ENCODE measurements around the gene USP24.

The USP24 gene

DNA sequence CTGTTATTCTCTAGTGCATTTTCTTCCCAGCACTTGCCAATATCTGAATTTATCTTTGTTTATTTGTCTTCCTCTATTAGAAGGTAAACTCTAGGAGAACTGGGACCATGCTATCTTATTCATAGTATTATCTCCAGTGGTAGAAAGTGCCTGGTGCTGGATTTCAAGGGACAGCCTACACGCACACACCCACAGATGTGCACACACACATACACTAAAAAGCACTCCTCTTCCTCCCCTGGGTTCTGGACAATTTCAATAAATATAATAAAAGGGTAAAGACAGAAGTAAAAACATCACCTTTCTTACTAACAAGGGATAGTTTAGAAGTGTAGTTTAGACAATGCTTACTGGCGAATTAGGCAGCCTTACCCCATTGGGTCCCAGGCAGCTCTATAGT, 28.5 kb upstream of the USP24 start:
- no peak for TF ChIP-seq EZH2phosphoT487 (IDR thresholded peaks at IDR 0.05; ENCODE audit: borderline replicate concordance)
- TF ChIP-seq, protein P1, sequence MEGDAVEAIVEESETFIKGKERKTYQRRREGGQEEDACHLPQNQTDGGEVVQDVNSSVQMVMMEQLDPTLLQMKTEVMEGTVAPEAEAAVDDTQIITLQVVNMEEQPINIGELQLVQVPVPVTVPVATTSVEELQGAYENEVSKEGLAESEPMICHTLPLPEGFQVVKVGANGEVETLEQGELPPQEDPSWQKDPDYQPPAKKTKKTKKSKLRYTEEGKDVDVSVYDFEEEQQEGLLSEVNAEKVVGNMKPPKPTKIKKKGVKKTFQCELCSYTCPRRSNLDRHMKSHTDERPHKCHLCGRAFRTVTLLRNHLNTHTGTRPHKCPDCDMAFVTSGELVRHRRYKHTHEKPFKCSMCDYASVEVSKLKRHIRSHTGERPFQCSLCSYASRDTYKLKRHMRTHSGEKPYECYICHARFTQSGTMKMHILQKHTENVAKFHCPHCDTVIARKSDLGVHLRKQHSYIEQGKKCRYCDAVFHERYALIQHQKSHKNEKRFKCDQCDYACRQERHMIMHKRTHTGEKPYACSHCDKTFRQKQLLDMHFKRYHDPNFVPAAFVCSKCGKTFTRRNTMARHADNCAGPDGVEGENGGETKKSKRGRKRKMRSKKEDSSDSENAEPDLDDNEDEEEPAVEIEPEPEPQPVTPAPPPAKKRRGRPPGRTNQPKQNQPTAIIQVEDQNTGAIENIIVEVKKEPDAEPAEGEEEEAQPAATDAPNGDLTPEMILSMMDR (conservative IDR thresholded peaks at IDR 0.05; ENCODE audit: low read length), result no peak
- Histone ChIP-seq H3K4me2 (ENCODE audit: low read depth, low read length, poor library complexity, severe bottlenecking) (no peak overlapping the region), H3K9ac (ENCODE audit: low read depth, low read length, poor library complexity, severe bottlenecking) (no peak overlapping the region), H3K36me3 (ENCODE audit: insufficient read depth, low read length) (no peaks in the 10 kb centered on the region), H3K4me1 (ENCODE audit: insufficient read depth, low read length, poor library complexity, severe bottlenecking) (no peaks in the 10 kb centered on the region), H3K4me3 (ENCODE audit: low read length, poor library complexity, severe bottlenecking) (no peak overlapping the region), H3K27me3 (ENCODE audit: insufficient read depth, low read length, poor library complexity, severe bottlenecking) (no peaks in the 10 kb centered on the region), H4K20me1 (ENCODE audit: insufficient read depth, low read length, poor library complexity, severe bottlenecking) (no peaks in the 10 kb centered on the region), H3F3A (ENCODE audit: low read depth) (no peaks in the 10 kb centered on the region), H3K9me3 (ENCODE audit: insufficient read depth, low read depth, low read length) (no peaks in the 10 kb centered on the region), H3K79me2 (ENCODE audit: insufficient read depth, low read length) (no peaks in the 10 kb centered on the region), H3K9me2 (replicated peaks; ENCODE audit: low read depth, low read length) (no peaks in the 10 kb centered on the region), H2AFZ (ENCODE audit: low read length) (no peak overlapping the region)

DNA sequence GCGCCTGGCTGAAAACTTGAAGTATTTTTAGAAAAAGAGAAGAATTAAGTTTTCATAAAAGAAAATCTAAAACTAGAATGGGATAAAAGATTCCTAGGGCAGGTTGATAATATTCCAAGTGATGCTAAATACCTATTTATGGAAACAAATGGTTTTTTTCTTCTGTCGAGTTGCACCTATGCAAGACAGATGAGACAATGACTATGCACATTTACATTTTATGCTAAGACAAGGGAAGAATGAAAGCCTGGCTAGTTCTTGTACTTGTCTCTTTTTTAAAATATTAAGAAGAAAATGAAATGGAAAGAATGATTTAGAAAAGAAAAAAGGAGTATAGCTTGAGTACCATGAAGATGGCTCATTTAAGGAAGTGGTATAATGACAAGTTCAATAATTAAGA, 24.4 kb upstream of the USP24 start:
- Histone ChIP-seq H3K4me3 (ENCODE audit: low read length, poor library complexity, severe bottlenecking) (no peak overlapping the region), H3K27me3 (ENCODE audit: insufficient read depth, low read length, poor library complexity, severe bottlenecking) (no peaks in the 10 kb centered on the region), H3K4me2 (ENCODE audit: low read depth, low read length, poor library complexity, severe bottlenecking) (no peak overlapping the region), H3K9ac (ENCODE audit: low read depth, low read length, poor library complexity, severe bottlenecking) (no peak overlapping the region), H3F3A (ENCODE audit: low read depth) (no peaks in the 10 kb centered on the region), H3K9me2 (replicated peaks; ENCODE audit: low read depth, low read length) (no peaks in the 10 kb centered on the region), H4K20me1 (ENCODE audit: insufficient read depth, low read length, poor library complexity, severe bottlenecking) (no peaks in the 10 kb centered on the region), H3K4me1 (ENCODE audit: insufficient read depth, low read length, poor library complexity, severe bottlenecking) (no peaks in the 10 kb centered on the region), H3K79me2 (ENCODE audit: insufficient read depth, low read length) (no peaks in the 10 kb centered on the region), H2AFZ (ENCODE audit: low read length) (no peak overlapping the region), H3K36me3 (ENCODE audit: insufficient read depth, low read length) (no peaks in the 10 kb centered on the region), H3K9me3 (ENCODE audit: insufficient read depth, low read depth, low read length) (no peaks in the 10 kb centered on the region)
- TF ChIP-seq EZH2phosphoT487 (IDR thresholded peaks at IDR 0.05; ENCODE audit: borderline replicate concordance), result no peak
- TF ChIP-seq, protein P1 (conservative IDR thresholded peaks at IDR 0.05; ENCODE audit: low read length), result no peak

DNA sequence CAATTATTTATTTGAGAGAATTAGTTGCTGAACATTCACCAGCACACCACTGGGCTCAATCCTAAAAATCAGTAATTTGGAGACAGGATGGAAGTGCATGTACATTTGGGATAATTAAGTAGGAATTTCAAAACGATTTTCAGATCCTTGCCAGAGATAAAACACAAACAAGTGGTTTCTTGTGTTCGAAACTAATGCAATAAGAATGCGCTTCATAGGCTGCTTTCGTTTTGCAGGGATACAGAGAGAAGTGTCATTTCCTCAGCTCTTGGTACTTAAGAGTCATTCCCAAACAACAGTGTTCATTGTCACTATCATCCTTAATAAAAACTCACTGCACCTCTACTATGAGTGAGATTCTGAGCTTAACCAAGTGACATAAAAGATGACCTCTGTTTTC, 20.6 kb upstream of the USP24 start:
- TF ChIP-seq, protein P1 (conservative IDR thresholded peaks at IDR 0.05; ENCODE audit: low read length), result no peak
- TF ChIP-seq EZH2phosphoT487 (IDR thresholded peaks at IDR 0.05; ENCODE audit: borderline replicate concordance), result no peak
- H3K4me3 ChIP-seq (ENCODE audit: low read length, poor library complexity, severe bottlenecking), result no peak overlapping the region
- H3K79me2 ChIP-seq (ENCODE audit: insufficient read depth, low read length), result no peaks in the 10 kb centered on the region
- no peaks in the 10 kb centered on the region for H3F3A ChIP-seq (ENCODE audit: low read depth)
- H3K4me1 ChIP-seq (ENCODE audit: insufficient read depth, low read length, poor library complexity, severe bottlenecking), result no peaks in the 10 kb centered on the region
- no peaks in the 10 kb centered on the region for H3K36me3 ChIP-seq (ENCODE audit: insufficient read depth, low read length)
- H3K9ac ChIP-seq (ENCODE audit: low read depth, low read length, poor library complexity, severe bottlenecking), result no peak overlapping the region
- no peaks in the 10 kb centered on the region for H3K9me3 ChIP-seq (ENCODE audit: insufficient read depth, low read depth, low read length)
- no peak overlapping the region for H2AFZ ChIP-seq (ENCODE audit: low read length)
- no peak overlapping the region for H3K4me2 ChIP-seq (ENCODE audit: low read depth, low read length, poor library complexity, severe bottlenecking)
- H4K20me1 ChIP-seq (ENCODE audit: insufficient read depth, low read length, poor library complexity, severe bottlenecking), result no peaks in the 10 kb centered on the region
- H3K9me2 ChIP-seq (replicated peaks; ENCODE audit: low read depth, low read length), result no peaks in the 10 kb centered on the region
- no peaks in the 10 kb centered on the region for H3K27me3 ChIP-seq (ENCODE audit: insufficient read depth, low read length, poor library complexity, severe bottlenecking)
